Chondrocyte (in vitro differentiated cells): ENCODE data around the gene SATB2. TPM values are rescaled to one million over a fixed set of nuclear protein-coding genes. Genes with fewer than 3 reads are reported as not detected.

Experiments used
- DNase-seq: peaks from one replicate; pipeline ENCODE4 v3.0.0; 2021; ENCODE audit warnings: mixed read lengths, low spot score
- H3K27ac Mint-ChIP-seq: one replicate; pipeline ENCODE4 v1.8.0; 2021; ENCODE audit warnings: mild to moderate bottlenecking, moderate library complexity, mixed read lengths; ENCODE audit not compliant: unreplicated experiment
- H3K27me3 Mint-ChIP-seq: 2 replicates; pipeline ENCODE4 v1.8.0; 2021; ENCODE audit warnings: low read depth, mixed read lengths
- H3K36me3 Mint-ChIP-seq: 2 replicates; pipeline ENCODE4 v1.8.0; 2021; ENCODE audit warnings: low read depth, mixed read lengths
- H3K4me1 Mint-ChIP-seq: 2 replicates; pipeline ENCODE4 v1.8.0; 2021; ENCODE audit warnings: low read depth, mild to moderate bottlenecking, mixed read lengths
- H3K4me3 Mint-ChIP-seq: one replicate; pipeline ENCODE4 v1.8.0; 2021; ENCODE audit warnings: mild to moderate bottlenecking, moderate library complexity, mixed read lengths; ENCODE audit not compliant: unreplicated experiment
- H3K9me3 Mint-ChIP-seq: 2 replicates; pipeline ENCODE4 v1.8.0; 2021; ENCODE audit warnings: low read depth, mixed read lengths
- CTCF ChIP-seq: fragments of 200-600 bp; sonication (generic); IDR thresholded peaks from 2 replicates; pipeline ENCODE4 v1.5.0; 2021; ENCODE audit warnings: antibody characterized with exemption, mild to moderate bottlenecking, moderate library complexity
- total RNA-seq: library from RNA; stranded (reverse); gene quantifications from 3 replicates; pipeline ENCODE4 v1.2.1, GENCODE V29; 2021

Gene SATB2
- total RNA-seq, 1 donor from 2014 or later = 11.6 TPM

GRCh38 chr2:199464606-199465352, 7.0 kb upstream of the SATB2 start:
- H3K27ac Mint-ChIP-seq = no peak overlapping the region
- TF ChIP-seq CTCF = no peak
- H3K4me3 Mint-ChIP-seq = no peak overlapping the region
- DNase-seq = no peak
- peaks cover 73% of the 10 kb centered on the region for H3K27me3 Mint-ChIP-seq
- peaks cover 30% of the 10 kb centered on the region for H3K4me1 Mint-ChIP-seq
- H3K36me3 Mint-ChIP-seq = peaks cover 2% of the 10 kb centered on the region
- H3K9me3 Mint-ChIP-seq = no peaks in the 10 kb centered on the region

- no peak for DNase-seq
- H3K4me3 Mint-ChIP-seq = peak overlapping the region; percentile 57
- H3K9me3 Mint-ChIP-seq = no peaks in the 10 kb centered on the region
- no peak overlapping the region for H3K27ac Mint-ChIP-seq
- H3K4me1 Mint-ChIP-seq = peaks cover 25% of the 10 kb centered on the region
- TF ChIP-seq CTCF = peak; percentile 50
- peaks cover 65% of the 10 kb centered on the region for H3K27me3 Mint-ChIP-seq
- peaks cover 2% of the 10 kb centered on the region for H3K36me3 Mint-ChIP-seq
These were observed 6.2 kb upstream of the SATB2 start for GRCh38 chr2:199463708-199464605.

GRCh38 chr2:199462956-199463692, 5.4 kb upstream of the SATB2 start:
- peaks cover 57% of the 10 kb centered on the region for H3K27me3 Mint-ChIP-seq
- no peak overlapping the region for H3K27ac Mint-ChIP-seq
- peak; percentile 97 for TF ChIP-seq CTCF

GRCh38 chr2:199462347-199462955, 4.7 kb upstream of the SATB2 start:
- no peak for TF ChIP-seq CTCF
- H3K36me3 Mint-ChIP-seq = peaks cover 2% of the 10 kb centered on the region
- no peak for DNase-seq
- H3K4me1 Mint-ChIP-seq = peaks cover 20% of the 10 kb centered on the region
- H3K9me3 Mint-ChIP-seq = no peaks in the 10 kb centered on the region
- peaks cover 50% of the 10 kb centered on the region for H3K27me3 Mint-ChIP-seq
- H3K4me3 Mint-ChIP-seq = no peak overlapping the region
- H3K27ac Mint-ChIP-seq = no peak overlapping the region

More at GRCh38 chr2:199462956-199463692, 5.4 kb upstream of the SATB2 start:
- Mint-ChIP-seq H3K9me3 (no peaks in the 10 kb centered on the region), H3K4me3 (peak overlapping the region; percentile 57), H3K36me3 (peaks cover 2% of the 10 kb centered on the region), H3K4me1 (peaks cover 20% of the 10 kb centered on the region)
- no peak for DNase-seq
